Neural cell (in vitro differentiated cells): ENCODE data around the gene CERS1. TPM values are rescaled to one million over a fixed set of nuclear protein-coding genes. Genes with fewer than 3 reads are reported as not detected.

Experiments
- H2AFZ ChIP-seq: fragments of 200-600, 300-800 bp; sonication (generic), shearing (Covaris generic); 2 replicates; pipeline ENCODE4 v1.6.0; 2014; ENCODE audit warnings: low read depth, mild to moderate bottlenecking, antibody characterized with exemption, low read length, moderate library complexity
- H3F3A ChIP-seq: fragments of 200-600 bp; shearing (Covaris generic); 2 replicates; pipeline ENCODE4 v1.6.1; 2016; ENCODE audit warnings: mild to moderate bottlenecking, moderate library complexity, mixed read lengths, antibody characterized with exemption, low read length; ENCODE audit not compliant: insufficient read depth, poor library complexity, severe bottlenecking
- H3K27ac ChIP-seq: fragments of 200-600, 300-800 bp; sonication (generic), shearing (Covaris generic); 2 replicates; pipeline ENCODE4 v1.5.1; 2014; ENCODE audit warnings: mild to moderate bottlenecking, low read length, moderate library complexity
- H3K27me3 ChIP-seq: fragments of 300-800, 200-600 bp; sonication (generic), shearing (Covaris generic); 2 replicates; pipeline ENCODE4 v1.6.0; 2014; ENCODE audit warnings: mild to moderate bottlenecking, low read depth, low read length, moderate library complexity; ENCODE audit not compliant: insufficient read depth
- H3K36me3 ChIP-seq: fragments of 300-800, 200-600 bp; sonication (generic), shearing (Covaris generic); 2 replicates; pipeline ENCODE4 v1.5.1; 2014; ENCODE audit warnings: mild to moderate bottlenecking, antibody characterized with exemption, low read length, moderate library complexity; ENCODE audit not compliant: insufficient read depth
- H3K4me2 ChIP-seq: fragments of 300-800, 200-600 bp; sonication (generic), shearing (Covaris generic); 2 replicates; pipeline ENCODE4 v1.6.0; 2014; ENCODE audit warnings: mild to moderate bottlenecking, low read length
- H3K4me3 ChIP-seq: fragments of 300-800, 200-600 bp; sonication (generic), shearing (Covaris generic); 2 replicates; pipeline ENCODE4 v1.5.1; 2014; ENCODE audit warnings: mild to moderate bottlenecking, low read length, moderate library complexity
- H3K79me2 ChIP-seq: fragments of 200-600 bp; shearing (Covaris generic); replicated peaks from 2 replicates; pipeline ENCODE4 v1.6.0; 2014; ENCODE audit warnings: mild to moderate bottlenecking, low read length, moderate library complexity; ENCODE audit not compliant: insufficient read depth
- H3K9ac ChIP-seq: fragments of 300-800, 200-600 bp; sonication (generic), shearing (Covaris generic); 2 replicates; pipeline ENCODE4 v1.6.1; 2016; ENCODE audit warnings: mild to moderate bottlenecking, low read length, mixed read lengths
- H3K9me2 ChIP-seq: fragments of 200-600 bp; shearing (Covaris generic); 2 replicates; pipeline ENCODE4 v1.6.1; 2016; ENCODE audit warnings: mild to moderate bottlenecking, low read length, mixed read lengths; ENCODE audit not compliant: insufficient read depth
- H3K9me3 ChIP-seq: fragments of 200-600, 300-800 bp; sonication (generic), shearing (Covaris generic); 2 replicates; pipeline ENCODE4 v1.6.1; 2016; ENCODE audit warnings: mild to moderate bottlenecking, mixed run types, low read length, moderate library complexity, mixed read lengths
- H4K20me1 ChIP-seq: fragments of 200-600 bp; shearing (Covaris generic); 2 replicates; pipeline ENCODE4 v1.6.1; 2016; ENCODE audit warnings: mild to moderate bottlenecking, mixed run types; ENCODE audit not compliant: insufficient read depth
- CTCF ChIP-seq: fragments of 450-650 bp; IDR thresholded peaks from 2 replicates; pipeline ENCODE4 v1.5.1; 2014; ENCODE audit warnings: antibody characterized with exemption, mild to moderate bottlenecking, moderate library complexity; ENCODE audit not compliant: poor library complexity, severe bottlenecking
- EP300 ChIP-seq: fragments of 450-650 bp; conservative IDR thresholded peaks from 2 replicates; pipeline ENCODE4 v1.6.1; 2014; ENCODE audit warnings: antibody characterized with exemption, mild to moderate bottlenecking, moderate library complexity; ENCODE audit not compliant: poor library complexity, severe bottlenecking
- EZH2 ChIP-seq: fragments of 200-600, 300-800 bp; shearing (Covaris generic), sonication (generic); IDR thresholded peaks from 2 replicates; pipeline ENCODE4 v1.6.1; 2014; ENCODE audit warnings: antibody characterized with exemption, low read length, borderline replicate concordance, mild to moderate bottlenecking; ENCODE audit not compliant: insufficient read depth, poor library complexity, severe bottlenecking
- MXI1 ChIP-seq: fragments of 450-650 bp; conservative IDR thresholded peaks from 2 replicates; pipeline ENCODE4 v1.6.1; 2014; ENCODE audit warnings: antibody characterized with exemption, mild to moderate bottlenecking; ENCODE audit not compliant: poor library complexity, severe bottlenecking
- POLR2AphosphoS5 ChIP-seq: IDR thresholded peaks from 2 replicates; pipeline ENCODE4 v1.6.1; 2012
- RAD21 ChIP-seq: fragments of 450-650 bp; conservative IDR thresholded peaks from 2 replicates; pipeline ENCODE4 v1.6.1; 2014; ENCODE audit warnings: antibody characterized with exemption, mild to moderate bottlenecking, moderate library complexity
- REST ChIP-seq: IDR thresholded peaks from 2 replicates; pipeline ENCODE4 v1.6.1; 2012; ENCODE audit warnings: borderline replicate concordance
- SMC3 ChIP-seq: fragments of 450-650 bp; conservative IDR thresholded peaks from 2 replicates; pipeline ENCODE4 v1.6.1; 2014; ENCODE audit warnings: antibody characterized with exemption, mild to moderate bottlenecking, moderate library complexity; ENCODE audit not compliant: poor library complexity
- TAF1 ChIP-seq: IDR thresholded peaks from 2 replicates; pipeline ENCODE4 v1.6.1; 2012; ENCODE audit warnings: low read depth
- polyA plus RNA-seq: library from polyadenylated mRNA; depleted of rRNA; stranded (reverse); fragments of >200 nt; gene quantifications from 2 replicates; pipeline ENCODE4 v1.2.3, GENCODE V29; 2014

The CERS1 gene
- polyA plus RNA-seq, 1 donor from 2014 or later, result 19.1 TPM

GRCh38 chr19:18851673-18852325 lies 44.2 kb downstream of the CERS1 start:
- TF ChIP-seq MXI1 (no peak), CTCF (no peak), SMC3 (no peak), RAD21 (no peak), TAF1 (no peak), EP300 (no peak), EZH2 (no peak), POLR2AphosphoS5 (no peak), REST (no peak)
- Histone ChIP-seq H3K9me2 (no peaks in the 10 kb centered on the region), H3K36me3 (no peaks in the 10 kb centered on the region), H4K20me1 (no peaks in the 10 kb centered on the region), H3K4me3 (no peak overlapping the region), H3K27ac (no peak overlapping the region), H3K79me2 (peaks cover 10% of the 10 kb centered on the region), H3K9ac (no peak overlapping the region), H3K27me3 (no peaks in the 10 kb centered on the region), H3K9me3 (no peaks in the 10 kb centered on the region), H3K4me2 (no peak overlapping the region), H3F3A (no peaks in the 10 kb centered on the region), H2AFZ (no peak overlapping the region)

- Histone ChIP-seq H3K79me2 (peaks cover 10% of the 10 kb centered on the region), H4K20me1 (peaks cover 3% of the 10 kb centered on the region), H3F3A (no peaks in the 10 kb centered on the region), H3K27ac (no peak overlapping the region), H2AFZ (no peak overlapping the region), H3K27me3 (no peaks in the 10 kb centered on the region), H3K9me3 (no peaks in the 10 kb centered on the region), H3K9me2 (no peaks in the 10 kb centered on the region), H3K4me2 (no peak overlapping the region), H3K4me3 (no peak overlapping the region), H3K9ac (no peak overlapping the region), H3K36me3 (no peaks in the 10 kb centered on the region)
- TF ChIP-seq EP300 (no peak), RAD21 (no peak), MXI1 (no peak), REST (no peak), POLR2AphosphoS5 (no peak), TAF1 (no peak), EZH2 (no peak), SMC3 (no peak), CTCF (no peak)
Measured at GRCh38 chr19:18850471-18851375, 45.2 kb downstream of the CERS1 start.
